HepG2 (cell line): ENCODE results near the gene SNRNP48. TPM values are rescaled to one million over a fixed set of nuclear protein-coding genes. Genes with fewer than 3 reads are reported as not detected.

Source experiments
- DRAP1 ChIP-seq: IDR thresholded peaks from 2 replicates; pipeline ENCODE4 v1.6.1; 2016; ENCODE audit warnings: missing genetic modification reagents, missing compliant biosample characterization
- EHMT2 ChIP-seq: fragments of 200-600 bp; sonication (generic); IDR thresholded peaks from 2 replicates; pipeline ENCODE4 v1.7.0; 2017; ENCODE audit warnings: antibody characterized with exemption, low read depth, low read length, borderline replicate concordance
- FOXA1 ChIP-seq, 2 experiments: fragments of 450-650 bp in 1 of 2; sonication (generic) in 1 of 2; formaldehyde crosslinking in 1 of 2; IDR thresholded peaks; 2 replicates each; pipeline versions ENCODE4 v1.4.0 to v1.6.1; 2016 to 2020; ENCODE audit warnings: missing genetic modification reagents in 1 of 2
- GLI4 ChIP-seq: sonication (generic); formaldehyde crosslinking; IDR thresholded peaks from 2 replicates; pipeline ENCODE4 v1.5.1; 2020; ENCODE audit warnings: missing genetic modification reagents, mild to moderate bottlenecking, moderate library complexity, borderline replicate concordance
- MXD1 ChIP-seq: sonication (generic); formaldehyde crosslinking; IDR thresholded peaks from 2 replicates; pipeline ENCODE4 v1.4.0; 2020; ENCODE audit warnings: mild to moderate bottlenecking, missing genetic modification reagents
- STAT5B ChIP-seq: sonication (generic); formaldehyde crosslinking; IDR thresholded peaks from 2 replicates; pipeline ENCODE4 v1.4.0; 2020; ENCODE audit warnings: missing genetic modification reagents
- THRA ChIP-seq: sonication (generic); formaldehyde crosslinking; IDR thresholded peaks from 2 replicates; pipeline ENCODE4 v1.4.0; 2020; ENCODE audit warnings: missing genetic modification reagents, borderline replicate concordance
- YY1 ChIP-seq: IDR thresholded peaks from 2 replicates; pipeline ENCODE4 v1.6.1; 2011; ENCODE audit warnings: low read length, low read depth, moderate library complexity, mild to moderate bottlenecking; ENCODE audit not compliant: insufficient read depth, insufficient replicate concordance
- ZBTB42 ChIP-seq: sonication (generic); formaldehyde crosslinking; IDR thresholded peaks from 2 replicates; pipeline ENCODE4 v1.5.0; 2020; ENCODE audit warnings: mild to moderate bottlenecking, missing genetic modification reagents
- ZIK1 ChIP-seq: sonication (generic); formaldehyde crosslinking; IDR thresholded peaks from 2 replicates; pipeline ENCODE4 v1.5.0; 2020; ENCODE audit warnings: mild to moderate bottlenecking, low read depth, missing genetic modification reagents, borderline replicate concordance
- ZKSCAN5 ChIP-seq: sonication (generic); formaldehyde crosslinking; IDR thresholded peaks from 2 replicates; pipeline ENCODE4 v1.5.1; 2020; ENCODE audit warnings: mild to moderate bottlenecking, missing genetic modification reagents
- ZNF101 ChIP-seq: sonication (generic); formaldehyde crosslinking; IDR thresholded peaks from 2 replicates; pipeline ENCODE4 v1.4.0; 2020; ENCODE audit warnings: mild to moderate bottlenecking, low read depth, missing genetic modification reagents, borderline replicate concordance
- ZNF251 ChIP-seq: sonication (generic); formaldehyde crosslinking; IDR thresholded peaks from 2 replicates; pipeline ENCODE4 v1.9.0; 2021; ENCODE audit warnings: mild to moderate bottlenecking, missing genetic modification reagents
- ZNF281 ChIP-seq: sonication (generic); formaldehyde crosslinking; IDR thresholded peaks from 2 replicates; pipeline ENCODE4 v1.4.0; 2020; ENCODE audit warnings: missing genetic modification reagents, borderline replicate concordance
- ZNF430 ChIP-seq: sonication (generic); formaldehyde crosslinking; IDR thresholded peaks from 2 replicates; pipeline ENCODE4 v1.9.0; 2021; ENCODE audit warnings: mild to moderate bottlenecking, missing genetic modification reagents
- ZNF451 ChIP-seq: sonication (generic); formaldehyde crosslinking; IDR thresholded peaks from 2 replicates; pipeline ENCODE4 v1.5.0; 2020; ENCODE audit warnings: mild to moderate bottlenecking, missing genetic modification reagents
- ZNF512 ChIP-seq: sonication (generic); formaldehyde crosslinking; IDR thresholded peaks from 2 replicates; pipeline ENCODE4 v1.4.0; 2020; ENCODE audit warnings: mild to moderate bottlenecking, missing genetic modification reagents
- ZNF546 ChIP-seq: sonication (generic); formaldehyde crosslinking; conservative IDR thresholded peaks from 2 replicates; pipeline ENCODE4 v1.8.1; 2023; ENCODE audit warnings: mild to moderate bottlenecking, missing genetic modification reagents
- ZNF576 ChIP-seq: sonication (generic); formaldehyde crosslinking; IDR thresholded peaks from 2 replicates; pipeline ENCODE4 v1.4.0; 2020; ENCODE audit warnings: mild to moderate bottlenecking, missing genetic modification reagents
- ZXDC ChIP-seq: sonication (generic); formaldehyde crosslinking; IDR thresholded peaks from 2 replicates; pipeline ENCODE4 v1.5.0; 2020; ENCODE audit warnings: mild to moderate bottlenecking, missing genetic modification reagents
- polyA plus RNA-seq, 8 experiments: library from polyadenylated mRNA; depleted of rRNA in 3 of 8; stranded (reverse) in 7 of 8; unstranded in 1 of 8; fragments of >200 nt; fragmentation: Illumina TruSeq in 4 of 8; extraction: Trizol in 4 of 8; gene quantifications; 2 replicates each; pipeline versions ENCODE4 v1.2.1 to v1.2.3, GENCODE V29; 2011 to 2016; ENCODE audit warnings: low read depth in 4 of 8, missing spikeins in 1 of 8, mixed read lengths in 1 of 8; ENCODE audit not compliant: insufficient read depth in 1 of 8
- total RNA-seq, 5 experiments: library from RNA; depleted of rRNA; stranded (reverse); fragments of >200 nt; fragmentation: Illumina TruSeq; extraction: Trizol; gene quantifications; 2 replicates each; pipeline ENCODE4 v1.2.3, GENCODE V29; 2016; ENCODE audit warnings: low read depth in 1 of 5

Gene SNRNP48
- total and polyA plus RNA-seq, 2 of the 13 experiments (the other 11 are each of a cell fraction or from before 2014, with no cell fraction given), result 17.5 to 47.5 TPM

GRCh38 chr6:7587631-7588100, 2.3 kb upstream of the SNRNP48 start (continued):
- TF ChIP-seq EHMT2 (no peak), GLI4 (CRISPR knock-in tag) (no peak), ZNF546 (CRISPR knock-in tag) (no peak), DRAP1 (no peak), ZIK1 (CRISPR knock-in tag) (no peak), ZNF101 (CRISPR knock-in tag) (no peak), THRA (CRISPR knock-in tag) (no peak), ZNF281 (CRISPR knock-in tag) (no peak), YY1 (no peak), STAT5B (CRISPR knock-in tag) (no peak), ZNF251 (no peak), ZNF451 (CRISPR knock-in tag) (no peak), ZBTB42 (CRISPR knock-in tag) (no peak), FOXA1 (IDR thresholded peaks at IDR 0.05) (no peak), FOXA1 (CRISPR knock-in tag; IDR thresholded peaks at IDR 0.05) (no peak), ZXDC (CRISPR knock-in tag) (no peak), MXD1 (CRISPR knock-in tag) (no peak), ZNF576 (CRISPR knock-in tag) (no peak), ZNF512 (CRISPR knock-in tag) (no peak), ZNF430 (CRISPR knock-in tag) (no peak), ZKSCAN5 (no peak)
